AG10803 (cell line): Measurements from ENCODE around the gene PELI2.
A peak's percentile ranks its signal among the peaks of the same experiment; 100 is the strongest.

ENCODE experiments used
- DNase-seq: peaks from one replicate; pipeline ENCODE4 v3.0.0; 2010; ENCODE audit warnings: low read depth
- H3K4me3 ChIP-seq: 2 replicates; pipeline ENCODE4 v1.5.1; 2011; ENCODE audit warnings: mild to moderate bottlenecking, low read length, control low read depth
- TF ChIP-seq, protein P1 (sequence below): conservative IDR thresholded peaks from 2 replicates; pipeline ENCODE4 v1.5.1; 2011; ENCODE audit warnings: mild to moderate bottlenecking, low read length, control low read depth, inconsistent platforms

The PELI2 gene

DNA sequence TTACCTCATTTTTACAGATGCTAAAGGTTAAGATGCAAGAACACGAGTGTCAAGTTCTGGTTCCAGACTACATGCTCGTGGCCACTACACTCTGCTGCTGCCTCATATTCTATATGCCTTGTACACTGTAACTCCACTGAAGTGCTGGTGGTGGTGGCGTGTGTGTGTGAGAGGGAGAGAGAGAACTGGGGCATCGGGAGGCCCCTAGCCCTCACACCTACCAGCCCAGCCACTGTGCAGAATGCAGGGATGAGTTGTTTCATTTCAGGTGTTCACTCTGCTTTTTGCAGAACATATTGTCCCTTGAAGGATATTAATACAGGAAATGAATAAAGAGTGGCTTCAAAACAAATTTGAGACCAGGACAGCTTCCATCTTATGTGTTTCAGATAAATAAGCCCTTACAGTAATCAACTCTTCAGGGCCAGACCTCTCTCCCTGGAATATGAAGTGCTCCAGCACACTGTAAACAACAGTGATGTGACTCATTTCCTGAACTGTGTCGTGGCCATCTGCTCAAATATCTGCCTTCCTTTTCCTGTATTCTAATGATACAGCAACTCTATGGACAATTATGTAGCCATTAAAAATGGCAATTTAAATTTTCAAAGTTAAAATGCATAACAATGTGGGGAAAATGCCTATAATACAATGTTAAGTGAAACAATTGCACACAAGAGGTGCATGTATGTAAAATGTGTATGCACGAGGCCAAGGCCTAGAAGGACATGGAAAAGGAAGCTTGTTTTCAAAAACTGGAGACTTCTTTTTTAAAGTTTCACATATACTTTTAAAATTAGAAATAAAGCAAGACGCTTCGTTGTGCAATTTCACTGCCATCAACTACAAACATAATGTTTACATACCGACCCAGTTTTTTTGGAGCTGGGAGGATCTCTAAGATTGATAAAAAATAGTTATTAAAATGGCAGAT is 215.4 kb downstream of the PELI2 start:
- TF ChIP-seq, protein P1, sequence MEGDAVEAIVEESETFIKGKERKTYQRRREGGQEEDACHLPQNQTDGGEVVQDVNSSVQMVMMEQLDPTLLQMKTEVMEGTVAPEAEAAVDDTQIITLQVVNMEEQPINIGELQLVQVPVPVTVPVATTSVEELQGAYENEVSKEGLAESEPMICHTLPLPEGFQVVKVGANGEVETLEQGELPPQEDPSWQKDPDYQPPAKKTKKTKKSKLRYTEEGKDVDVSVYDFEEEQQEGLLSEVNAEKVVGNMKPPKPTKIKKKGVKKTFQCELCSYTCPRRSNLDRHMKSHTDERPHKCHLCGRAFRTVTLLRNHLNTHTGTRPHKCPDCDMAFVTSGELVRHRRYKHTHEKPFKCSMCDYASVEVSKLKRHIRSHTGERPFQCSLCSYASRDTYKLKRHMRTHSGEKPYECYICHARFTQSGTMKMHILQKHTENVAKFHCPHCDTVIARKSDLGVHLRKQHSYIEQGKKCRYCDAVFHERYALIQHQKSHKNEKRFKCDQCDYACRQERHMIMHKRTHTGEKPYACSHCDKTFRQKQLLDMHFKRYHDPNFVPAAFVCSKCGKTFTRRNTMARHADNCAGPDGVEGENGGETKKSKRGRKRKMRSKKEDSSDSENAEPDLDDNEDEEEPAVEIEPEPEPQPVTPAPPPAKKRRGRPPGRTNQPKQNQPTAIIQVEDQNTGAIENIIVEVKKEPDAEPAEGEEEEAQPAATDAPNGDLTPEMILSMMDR, result no peak
- peak; percentile 68 for DNase-seq
- no peak overlapping the region for H3K4me3 ChIP-seq

DNA sequence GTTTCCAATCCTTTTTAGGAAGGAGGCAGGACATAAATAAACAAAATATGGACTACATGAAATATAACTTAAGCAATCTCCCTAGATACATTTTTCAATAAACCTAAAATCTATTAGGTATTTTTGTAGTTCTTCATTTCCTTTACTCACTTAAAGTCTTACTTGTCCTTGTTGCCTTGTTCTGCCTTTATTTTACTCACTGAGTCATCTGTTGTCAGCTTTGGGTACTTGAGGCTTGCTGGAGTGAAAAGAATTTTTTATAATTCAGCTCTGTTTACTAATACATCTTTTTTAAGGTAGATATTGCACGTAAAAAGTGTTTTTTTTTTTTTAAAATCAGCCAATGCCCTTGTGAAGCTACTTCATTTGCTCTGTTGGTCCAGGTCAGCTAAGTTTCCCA is 216.2 kb downstream of the PELI2 start:
- TF ChIP-seq, protein P1, result no peak
- H3K4me3 ChIP-seq, result no peak overlapping the region
- no peak for DNase-seq

DNA sequence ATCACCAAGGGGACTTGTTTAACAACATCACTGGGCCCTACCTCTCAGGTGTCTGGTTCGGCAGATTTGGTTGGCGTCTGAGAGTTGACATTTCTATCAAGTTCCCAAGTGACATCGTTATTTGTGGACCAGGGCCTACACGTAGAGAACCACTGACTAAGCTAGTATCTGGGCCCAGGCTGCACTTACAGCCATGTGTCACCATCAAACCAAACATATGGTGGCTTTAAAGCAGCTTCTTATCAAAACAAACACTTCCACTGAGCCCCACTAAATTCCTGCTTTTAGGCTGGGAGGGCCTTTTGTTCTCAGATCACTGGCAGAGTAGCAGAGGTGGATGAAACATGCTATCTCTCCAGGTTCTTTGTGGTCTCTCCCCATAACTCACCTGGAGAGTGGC is 220.5 kb downstream of the PELI2 start:
- TF ChIP-seq, protein P1, result no peak
- no peak overlapping the region for H3K4me3 ChIP-seq
- DNase-seq, result no peak

DNA sequence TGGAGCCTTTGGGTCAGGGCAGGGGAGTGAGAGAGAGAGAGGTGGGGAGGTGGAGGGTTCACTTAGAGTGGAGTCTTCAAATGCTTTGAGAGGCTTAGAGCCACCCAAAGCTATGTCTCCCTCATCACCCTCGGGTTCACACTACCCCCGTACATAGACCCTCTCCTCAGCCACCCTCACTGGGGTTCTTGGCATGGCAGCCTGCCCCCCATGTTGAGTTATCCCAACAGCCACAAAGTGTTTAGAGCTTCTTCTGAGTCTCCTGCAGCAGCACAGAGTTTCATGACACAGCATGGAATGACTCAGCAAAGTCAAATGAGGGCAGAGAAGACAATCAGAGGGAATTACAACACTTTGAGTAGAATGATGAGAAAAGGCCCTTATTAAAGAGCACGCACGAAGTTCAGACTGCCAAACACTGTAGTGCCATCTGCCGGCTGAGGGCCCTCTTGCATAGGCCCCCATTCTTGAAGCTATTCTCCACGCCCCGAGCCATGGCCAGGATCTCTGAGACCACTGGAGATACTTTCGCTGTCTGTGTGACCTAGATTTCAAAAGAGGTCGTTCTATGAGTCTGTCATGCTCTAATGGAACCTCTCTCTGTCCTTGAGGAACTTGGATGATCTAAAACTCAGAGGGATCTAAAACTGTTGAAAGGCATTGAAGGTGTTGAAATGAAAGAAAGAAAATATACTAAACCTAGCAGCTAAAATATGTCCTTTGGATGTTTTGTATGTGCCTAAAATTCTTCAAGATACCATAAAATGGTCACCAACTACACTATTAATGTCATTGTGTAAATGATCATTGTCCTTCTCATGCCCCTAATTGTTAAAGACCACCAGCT is 221.9 kb downstream of the PELI2 start:
- no peak overlapping the region for H3K4me3 ChIP-seq
- TF ChIP-seq, protein P1, result peak; percentile 98
- DNase-seq, result peak; percentile 96

DNA sequence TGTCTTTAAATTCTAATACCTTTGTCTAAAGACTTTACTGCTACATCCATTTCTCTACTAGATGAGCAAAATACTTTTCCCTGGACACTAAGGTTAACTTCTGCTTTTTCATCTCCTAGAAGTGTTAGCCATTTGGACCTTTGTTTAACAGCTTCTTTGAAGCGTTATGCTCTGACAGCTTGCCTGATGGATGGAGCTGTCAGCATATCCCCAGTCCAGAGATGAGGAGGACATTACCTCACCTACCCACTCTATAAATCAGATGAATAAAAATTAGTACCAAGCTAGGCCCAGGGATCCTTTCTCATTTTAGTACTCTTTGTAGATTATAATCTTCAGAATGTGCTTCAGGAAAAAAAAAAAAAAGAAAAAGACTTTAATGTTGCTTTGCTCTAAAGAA is 222.7 kb downstream of the PELI2 start:
- no peak for DNase-seq
- TF ChIP-seq, protein P1, result no peak
- no peak overlapping the region for H3K4me3 ChIP-seq

DNA sequence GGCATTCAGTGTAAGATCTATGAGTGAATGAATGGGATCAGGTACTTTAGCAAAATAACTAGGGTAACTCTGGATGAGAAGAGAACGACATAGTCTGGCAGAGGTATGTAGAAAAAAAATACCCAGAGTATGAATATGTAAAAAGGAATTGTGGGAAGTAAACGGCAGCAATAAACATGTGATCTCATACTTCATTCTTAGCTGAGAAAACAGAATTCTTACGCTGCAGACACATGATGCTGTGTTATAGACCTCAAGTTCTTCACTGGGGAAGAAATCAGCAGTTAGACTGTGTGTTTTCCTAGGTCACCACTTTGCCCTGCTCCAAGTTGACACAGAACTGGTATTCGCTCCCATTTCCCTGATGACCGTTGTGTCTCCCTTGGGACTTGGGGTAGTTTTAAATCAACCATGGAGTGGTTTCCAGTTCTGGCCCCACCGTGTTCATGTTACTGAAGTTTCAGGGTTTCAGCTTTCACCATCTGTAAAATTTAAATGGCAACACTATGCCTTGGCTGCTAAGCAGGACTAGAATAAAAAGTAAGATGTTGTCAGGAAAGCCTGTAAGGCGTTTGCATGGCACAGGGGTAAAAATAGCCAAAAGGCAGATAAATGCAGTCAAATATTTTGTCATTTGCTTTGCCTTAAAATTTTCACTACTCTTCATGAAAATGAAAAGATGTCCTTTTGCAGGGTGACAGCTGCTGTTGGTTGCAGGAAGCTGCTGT is 223.7 kb downstream of the PELI2 start:
- DNase-seq, result peak; percentile 48
- no peak overlapping the region for H3K4me3 ChIP-seq
- TF ChIP-seq, protein P1, result no peak
